Caki2 (cell line): ENCODE data around the gene ACER1. TPM values are rescaled to one million over a fixed set of nuclear protein-coding genes. Genes with fewer than 3 reads are reported as not detected.
"Not testable (repeated sequence)": the region's sequence is repeated elsewhere in the genome, so short reads cannot be mapped to it uniquely, and the experiment has no call there.

ENCODE experiments used
- DNase-seq: peaks from one replicate; pipeline ENCODE4 v3.0.0-alpha.2; 2015; ENCODE audit warnings: low read depth
- in situ Hi-C: cut with HindIII; loops from 2 replicates; pipeline ENCODE4 v1.10.0; 2016; ENCODE audit warnings: low sequenced_read_pairs, low pct_unique_long_range_greater_than_20kb, mixed read lengths
- total RNA-seq: library from RNA; depleted of rRNA; stranded (reverse); fragments of >200 nt; shearing (Covaris generic); gene quantifications from 2 replicates; pipeline ENCODE4 v1.2.3, GENCODE V29; 2014; ENCODE audit warnings: low replicate concordance

The ACER1 gene
- total RNA-seq, 1 experiment from 2014 or later = not detected

DNA sequence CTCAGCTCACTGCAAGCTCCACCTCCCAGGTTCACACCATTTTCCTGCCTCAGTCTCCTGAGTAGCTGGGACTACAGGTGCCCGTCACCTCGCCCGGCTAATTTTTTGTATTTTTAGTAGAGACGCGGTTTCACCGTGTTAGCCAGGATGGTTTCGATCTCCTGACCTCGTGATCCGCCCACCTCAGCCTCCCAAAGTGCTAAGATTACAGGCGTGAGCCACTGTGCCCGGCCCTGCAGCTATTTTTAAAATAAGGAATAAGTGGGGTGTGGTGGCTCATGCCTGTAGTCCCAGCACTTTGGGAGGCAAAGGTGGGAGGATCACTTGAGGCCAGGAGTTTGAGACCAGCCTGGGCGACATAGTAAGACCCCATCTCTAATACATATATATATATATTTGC, 27.0 kb upstream of the ACER1 start:
- DNase-seq, in situ Hi-C loops: not testable (repeated sequence)

DNA sequence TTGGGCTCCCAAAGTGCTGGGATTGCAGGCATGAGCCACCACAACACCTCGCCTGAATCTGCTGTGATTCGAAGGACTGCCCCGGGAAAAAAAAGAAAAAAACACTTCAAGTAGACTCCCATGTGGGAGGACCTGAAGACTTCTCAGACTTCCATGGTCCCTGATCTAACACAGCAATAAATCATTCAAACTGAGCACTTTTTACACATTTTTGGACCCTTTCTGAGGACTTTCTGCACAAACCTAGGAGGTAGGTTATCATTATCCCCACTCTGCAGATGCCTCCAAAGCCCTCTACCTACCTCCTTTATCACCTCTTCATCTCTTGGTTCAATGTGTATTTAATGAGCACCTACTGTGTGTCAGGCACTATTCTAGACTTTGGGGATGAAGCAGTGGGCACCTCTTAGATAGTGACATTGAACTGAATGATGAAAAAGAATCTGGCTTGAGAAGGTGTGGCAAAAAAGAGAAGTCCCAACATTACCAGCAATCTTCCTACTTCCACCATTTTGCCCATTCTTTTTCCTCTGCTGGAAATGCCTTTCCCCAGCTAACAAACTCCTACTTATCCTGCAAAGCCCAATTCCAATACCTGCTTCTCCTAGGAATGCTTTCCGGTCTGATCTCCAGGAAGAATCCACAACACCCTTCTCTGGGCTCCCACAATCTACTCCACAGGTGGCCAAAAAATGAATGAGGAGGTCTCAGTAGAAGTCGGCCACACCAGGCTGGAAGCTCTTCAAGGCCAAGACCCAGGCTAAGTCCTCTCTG, 26.3 kb upstream of the ACER1 start:
- in situ Hi-C loops = no loop called here

DNA sequence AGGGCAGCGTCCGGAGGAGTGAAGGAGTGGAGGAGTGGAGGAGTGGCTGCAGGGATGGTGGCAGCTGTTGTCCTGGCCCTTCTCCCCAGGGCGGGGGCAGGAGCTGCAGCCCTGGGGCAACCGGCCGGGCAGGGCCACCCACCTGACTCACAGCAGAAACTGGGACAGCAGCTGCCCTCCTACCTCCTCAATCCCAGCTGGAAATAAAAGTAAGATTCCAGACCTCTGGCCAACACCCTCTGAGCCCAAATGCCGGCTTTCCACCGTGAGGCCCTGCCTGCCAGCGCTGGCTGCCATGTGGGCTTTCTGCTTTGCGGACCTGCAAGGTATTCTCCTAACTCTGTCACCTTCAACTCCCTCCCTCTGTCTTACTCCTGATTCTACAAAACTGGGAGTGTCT, 24.6 kb upstream of the ACER1 start:
- in situ Hi-C loops = no loop called here
- DNase-seq = no peak

More for the DNA sequence above, 26.3 kb upstream of the ACER1 start:
- no peak for DNase-seq

DNA sequence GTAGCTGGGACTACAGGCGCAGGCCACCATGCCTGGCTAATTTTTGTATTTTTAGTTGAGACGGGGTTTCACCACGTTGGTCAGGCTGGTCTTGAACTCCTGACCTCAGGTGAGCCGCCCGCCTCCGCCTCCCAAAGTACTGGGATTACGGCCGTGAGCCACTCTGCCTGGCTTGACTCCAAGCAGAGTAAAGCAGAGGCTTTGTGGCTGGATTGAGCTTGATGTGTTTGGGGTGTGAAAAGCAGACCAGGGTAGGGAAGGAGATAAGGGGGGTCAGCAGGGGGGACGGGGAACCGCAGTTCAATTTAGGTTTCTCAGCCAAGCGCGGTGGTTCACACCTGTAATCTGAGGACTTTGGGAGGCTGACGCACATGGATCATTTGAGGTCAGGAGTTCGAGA, 23.8 kb upstream of the ACER1 start:
- DNase-seq = no peak
- in situ Hi-C loops = no loop called here

DNA sequence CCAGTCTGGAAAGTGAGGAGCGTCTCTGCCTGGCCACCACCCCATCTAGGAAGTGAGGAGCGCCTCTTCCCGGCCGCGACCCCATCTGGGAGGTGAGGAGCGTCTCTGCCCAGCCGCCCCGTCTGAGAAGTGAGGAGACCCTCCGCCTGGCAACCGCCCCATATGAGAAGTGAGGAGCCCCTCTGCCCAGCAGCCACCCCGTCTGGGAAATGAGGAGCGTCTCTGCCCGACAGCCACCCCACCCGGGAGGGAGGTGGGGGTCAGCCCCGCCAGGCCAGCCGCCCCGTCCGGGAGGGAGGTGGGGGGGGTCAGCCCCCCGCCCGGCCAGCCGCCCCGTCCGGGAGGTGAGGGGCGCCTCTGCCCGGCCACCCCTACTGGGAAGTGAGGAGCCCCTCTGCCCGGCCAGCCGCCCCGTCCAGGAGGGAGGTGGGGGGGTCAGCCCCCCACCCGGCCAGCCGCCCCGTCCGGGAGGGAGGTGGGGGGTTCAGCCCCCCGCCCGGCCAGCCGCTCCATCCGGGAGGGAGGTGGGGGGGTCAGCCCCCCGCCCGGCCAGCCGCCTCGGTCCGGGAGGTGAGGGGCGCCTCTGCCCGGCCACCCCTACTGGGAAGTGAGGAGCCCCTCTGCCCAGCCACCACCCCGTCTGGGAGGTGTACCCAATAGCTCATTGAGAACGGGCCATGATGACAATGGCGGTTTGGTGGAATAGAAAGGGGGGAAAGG, 22.1 kb upstream of the ACER1 start:
- DNase-seq, in situ Hi-C loops: not testable (repeated sequence)

DNA sequence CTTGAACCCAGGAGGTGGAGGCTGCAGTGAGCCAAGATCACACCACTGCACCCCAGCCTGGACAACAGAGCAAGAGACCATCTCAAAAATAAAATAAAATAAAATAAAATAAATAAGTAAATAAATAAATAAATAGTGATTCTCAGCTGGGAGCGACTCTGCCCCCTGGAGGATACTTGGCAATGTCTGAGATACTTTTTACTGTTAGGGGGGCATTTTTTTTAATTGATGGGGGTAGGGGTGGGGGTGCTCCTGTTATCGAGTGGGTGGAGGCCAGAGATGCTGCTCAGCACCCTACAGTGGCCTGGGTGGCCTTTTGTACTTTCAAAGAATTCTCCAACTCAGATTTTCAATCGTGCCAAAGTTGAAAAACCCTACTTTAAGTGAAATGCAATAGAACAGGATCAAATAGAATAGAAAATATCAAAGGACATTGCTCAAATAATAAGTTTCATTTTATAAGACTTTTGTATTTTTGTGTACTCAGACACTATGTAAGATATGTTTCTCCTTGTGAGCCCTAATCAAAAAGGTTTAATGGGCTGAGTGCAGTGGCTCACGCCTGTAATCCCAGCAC, 20.8 kb upstream of the ACER1 start:
- DNase-seq = no peak
- in situ Hi-C loops = no loop called here

DNA sequence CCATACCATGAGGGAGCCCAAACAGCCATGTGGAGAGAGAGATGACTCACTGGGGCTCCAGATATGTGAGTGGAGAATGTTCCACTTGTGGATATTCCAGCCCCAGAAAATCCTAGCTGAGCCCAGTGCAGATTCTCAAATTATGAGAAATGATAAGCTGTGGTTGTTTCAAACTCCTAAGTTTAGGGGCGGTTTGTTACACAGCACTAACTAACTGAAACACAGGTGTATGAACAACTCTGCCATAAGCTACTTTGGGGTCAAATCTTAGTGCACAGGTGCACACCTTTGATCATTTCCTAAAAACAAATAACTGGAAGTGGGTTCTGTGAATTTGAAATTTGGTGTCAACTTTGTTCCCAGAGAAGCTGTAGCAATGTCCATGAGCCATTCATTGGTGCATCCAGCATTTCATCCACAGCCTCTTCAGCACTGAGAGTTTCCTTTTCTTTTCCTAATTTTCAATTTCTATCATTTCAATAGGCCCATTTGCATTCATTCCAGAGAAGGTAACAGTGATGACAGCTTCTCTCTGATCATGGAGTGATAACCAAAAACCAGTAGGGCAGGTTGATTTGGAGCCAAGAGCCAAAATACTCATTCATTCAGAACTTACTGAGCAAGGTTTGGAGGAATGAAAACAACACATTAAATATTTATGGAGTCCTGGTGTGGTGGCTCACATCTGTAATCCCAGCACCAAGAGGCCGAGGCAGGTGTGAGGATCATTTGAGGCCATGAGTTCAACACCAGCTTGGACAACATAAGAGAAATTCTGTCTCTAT, 19.2 kb upstream of the ACER1 start:
- in situ Hi-C loops = no loop called here
- DNase-seq = no peak

DNA sequence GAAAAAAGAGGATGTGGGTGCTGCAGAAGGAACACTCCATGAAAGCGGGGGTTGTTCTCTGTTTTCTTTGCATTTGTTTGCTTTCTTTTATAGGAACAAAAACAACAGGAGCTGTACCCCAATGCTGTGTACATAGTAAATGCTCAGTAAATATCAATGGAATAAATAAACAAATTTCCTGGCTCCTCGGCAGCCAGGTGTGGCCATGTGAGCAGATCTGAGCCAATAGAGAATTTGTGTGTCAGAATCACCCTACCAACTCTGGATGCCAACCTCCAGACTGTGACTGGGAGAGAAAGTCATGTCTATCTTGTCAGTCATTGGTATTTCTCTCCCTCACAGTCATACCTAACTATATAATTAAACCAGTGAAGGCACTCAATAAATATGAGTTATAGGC, 17.3 kb upstream of the ACER1 start:
- no peak for DNase-seq
- in situ Hi-C loops = no loop called here

DNA sequence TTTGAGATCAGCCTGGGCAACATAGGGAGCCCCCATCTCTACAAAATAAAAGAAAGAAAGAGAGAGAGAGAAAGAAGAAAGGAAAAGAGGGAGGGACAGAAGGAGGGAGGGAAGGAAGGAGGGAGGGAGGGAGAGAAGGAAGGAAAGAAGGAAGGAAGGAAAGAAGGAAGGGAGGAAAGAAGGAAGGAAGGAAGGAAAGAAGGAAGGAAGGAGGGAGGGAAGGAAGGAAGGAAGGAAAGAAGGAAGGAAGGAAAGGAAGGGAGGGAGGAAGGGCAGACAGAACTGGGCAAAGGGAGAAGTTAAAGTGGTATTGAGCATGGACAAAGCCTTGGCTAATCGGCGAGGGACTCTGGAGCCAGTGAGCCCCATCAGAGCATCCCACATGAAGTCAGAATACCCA, 15.9 kb upstream of the ACER1 start:
- in situ Hi-C loops, DNase-seq: not testable (repeated sequence)

DNA sequence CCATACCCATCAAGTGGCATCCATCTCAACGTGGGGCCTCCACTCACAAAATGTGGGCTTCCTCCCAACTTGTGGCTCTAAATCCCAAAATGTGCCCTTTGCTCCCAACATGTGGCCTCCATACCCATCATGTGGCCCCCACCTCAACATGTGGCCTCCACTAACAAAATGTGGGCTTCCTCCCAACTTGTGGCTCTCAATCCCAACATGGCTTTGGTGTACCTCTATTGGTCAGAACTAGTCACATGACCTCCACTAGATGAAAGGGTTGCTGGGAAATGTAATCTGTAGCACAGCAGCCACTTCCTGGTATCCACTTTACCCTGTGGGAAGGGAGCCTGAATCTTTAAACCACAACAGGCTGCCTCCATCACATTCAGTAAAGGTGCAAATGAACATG, 10.1 kb upstream of the ACER1 start:
- in situ Hi-C loops = no loop called here
- DNase-seq = no peak

DNA sequence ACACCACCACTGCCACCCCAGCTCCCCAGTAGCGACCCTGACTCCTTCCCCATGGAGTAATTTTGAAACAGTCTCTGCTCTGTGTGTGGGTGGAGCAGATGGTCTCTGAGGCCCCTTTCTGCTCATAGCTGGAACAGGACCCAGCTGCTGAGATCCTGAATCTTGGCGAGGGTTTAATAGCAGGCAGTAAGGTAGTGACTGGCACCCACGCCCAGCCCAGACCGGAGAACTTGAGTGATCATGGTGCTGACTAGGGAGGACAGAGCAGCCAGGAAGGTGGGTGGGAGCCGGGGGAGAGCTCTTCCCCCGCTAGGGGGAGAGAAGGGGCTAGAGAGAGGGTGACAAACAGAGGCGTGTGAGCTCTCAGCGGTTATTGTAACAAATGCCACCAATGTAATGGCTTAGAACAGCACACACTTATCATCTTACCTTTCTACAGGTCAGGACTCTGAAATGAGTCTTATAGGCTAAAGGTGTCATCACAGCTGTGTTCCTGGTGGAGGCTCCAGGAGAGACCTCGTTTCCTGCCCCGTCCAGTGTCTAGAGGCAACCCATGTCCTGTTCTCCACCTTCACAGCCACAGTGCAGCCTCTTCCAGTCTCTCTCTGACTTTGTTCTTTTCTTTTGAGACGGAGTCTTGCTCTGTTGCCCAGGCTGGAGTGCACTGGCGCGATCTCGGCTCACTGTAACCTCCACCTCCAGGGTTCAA, 7.2 kb upstream of the ACER1 start:
- in situ Hi-C loops = no loop called here
- DNase-seq = no peak

DNA sequence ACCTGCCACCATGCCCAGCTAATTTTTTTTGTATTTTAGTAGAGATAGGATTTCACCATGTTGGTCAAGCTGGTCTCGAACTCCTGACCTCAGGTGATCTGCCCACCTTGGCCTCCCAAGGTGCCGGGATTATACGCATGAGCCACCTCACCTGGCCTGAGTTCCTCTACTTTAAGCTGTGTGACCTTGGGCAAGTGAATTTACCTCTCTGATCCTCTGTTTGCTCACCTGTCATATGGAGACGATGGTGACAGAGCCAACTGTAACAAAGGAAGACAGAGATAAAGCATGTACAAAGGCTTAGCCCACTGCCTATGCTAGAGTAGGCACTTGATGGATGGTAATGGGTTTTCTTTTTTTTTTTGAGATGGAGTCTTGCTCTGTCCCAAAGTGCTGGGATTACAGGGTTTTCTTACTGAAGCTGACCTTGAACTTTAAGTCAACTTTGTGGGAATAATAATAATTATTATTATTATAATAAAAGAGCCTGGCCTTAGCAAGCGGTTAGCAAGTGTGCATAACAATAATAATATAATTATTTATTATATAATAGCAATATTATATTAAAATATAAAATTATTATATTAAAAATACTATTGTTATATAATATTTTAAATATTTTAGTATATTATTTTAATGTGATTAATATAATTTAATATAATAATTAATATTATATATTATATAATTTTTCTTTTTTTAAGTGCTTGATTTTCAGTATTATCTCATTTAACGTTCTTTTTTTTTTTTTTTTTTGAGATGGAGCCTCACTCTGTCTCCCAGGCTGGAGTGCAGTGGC, 1.3 kb upstream of the ACER1 start:
- in situ Hi-C loops = no loop called here
- no peak for DNase-seq

DNA sequence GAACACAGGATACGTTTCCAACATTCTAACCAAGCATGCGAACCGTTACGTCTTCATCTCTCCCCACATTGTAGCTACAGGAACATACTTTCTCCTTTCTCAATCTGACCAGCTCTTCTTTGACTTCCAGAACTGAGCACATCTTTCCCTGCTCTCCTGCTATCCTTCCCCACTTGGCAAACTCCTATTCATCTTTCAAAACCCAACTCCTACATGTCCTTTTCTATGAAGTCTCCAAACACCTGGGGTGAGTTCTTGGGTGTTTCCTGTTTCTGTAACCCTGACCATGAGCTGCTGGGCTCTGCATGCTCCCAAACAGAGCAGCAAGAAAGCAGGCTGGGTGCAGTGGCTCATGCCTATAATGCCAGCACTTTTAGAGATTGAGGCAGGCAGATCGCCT, 6.6 kb downstream of the ACER1 start:
- in situ Hi-C loops = no loop called here
- DNase-seq = no peak

DNA sequence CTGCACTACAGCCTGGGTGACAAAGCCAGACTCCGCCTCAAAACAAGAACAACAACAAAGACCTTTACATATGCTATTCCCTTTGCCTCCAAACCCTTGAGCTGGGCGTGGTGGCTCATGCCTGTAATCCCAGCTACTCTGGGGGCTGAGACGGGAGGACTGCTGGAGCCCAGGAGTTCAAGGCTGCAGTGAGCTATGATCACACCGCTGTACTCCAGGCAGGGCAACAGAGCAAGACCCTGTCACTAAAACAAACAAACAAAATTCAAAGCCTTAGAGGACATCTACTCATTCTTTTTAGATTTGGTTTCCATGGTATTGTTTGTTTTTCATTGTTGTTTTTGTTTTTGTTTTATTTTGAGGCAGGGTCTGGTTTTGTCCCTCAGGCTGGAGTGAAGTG, 7.8 kb downstream of the ACER1 start:
- in situ Hi-C loops = no loop called here

DNA sequence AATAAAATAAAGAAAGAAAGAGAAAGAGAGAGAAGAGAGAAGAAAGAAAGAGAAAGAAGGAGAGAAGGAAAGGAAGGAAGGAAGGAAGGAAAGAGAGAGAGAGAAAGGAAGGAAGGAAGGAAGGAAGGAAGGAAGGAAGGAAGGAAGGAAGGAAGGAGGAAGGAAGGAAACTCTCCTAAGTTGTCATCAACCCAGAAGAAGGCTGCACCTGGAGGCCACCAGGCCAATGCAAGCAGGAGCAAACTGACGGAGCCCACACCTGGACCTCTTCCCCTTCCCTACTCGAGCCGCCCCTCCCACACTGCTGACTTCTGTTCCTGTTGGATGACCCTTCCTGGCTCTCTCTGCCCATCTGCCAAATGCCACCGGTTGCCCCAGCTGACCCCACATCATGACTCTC, 8.7 kb downstream of the ACER1 start:
- in situ Hi-C loops = no loop called here
- DNase-seq = no peak

More for the DNA sequence above, 7.8 kb downstream of the ACER1 start:
- DNase-seq = no peak

DNA sequence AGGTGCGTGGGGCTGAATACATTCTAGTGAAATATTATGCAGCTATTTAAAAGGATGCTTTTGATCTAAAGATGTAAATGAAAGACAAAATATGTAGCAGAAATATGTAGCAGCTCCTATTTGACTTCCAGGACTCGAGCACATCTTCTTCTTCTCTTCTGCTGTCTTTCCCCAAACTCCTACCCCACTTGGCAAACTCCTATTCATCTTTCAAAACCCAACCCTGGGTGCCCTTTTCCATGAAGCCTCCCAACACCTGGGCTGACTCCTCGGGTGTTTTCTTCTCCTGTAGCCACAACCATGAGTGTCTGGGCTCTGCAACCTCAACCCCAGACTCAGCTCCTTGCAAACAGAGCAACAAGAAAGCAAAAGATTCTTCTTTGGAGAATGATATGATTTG, 11.1 kb downstream of the ACER1 start:
- in situ Hi-C loops = no loop called here
- no peak for DNase-seq

DNA sequence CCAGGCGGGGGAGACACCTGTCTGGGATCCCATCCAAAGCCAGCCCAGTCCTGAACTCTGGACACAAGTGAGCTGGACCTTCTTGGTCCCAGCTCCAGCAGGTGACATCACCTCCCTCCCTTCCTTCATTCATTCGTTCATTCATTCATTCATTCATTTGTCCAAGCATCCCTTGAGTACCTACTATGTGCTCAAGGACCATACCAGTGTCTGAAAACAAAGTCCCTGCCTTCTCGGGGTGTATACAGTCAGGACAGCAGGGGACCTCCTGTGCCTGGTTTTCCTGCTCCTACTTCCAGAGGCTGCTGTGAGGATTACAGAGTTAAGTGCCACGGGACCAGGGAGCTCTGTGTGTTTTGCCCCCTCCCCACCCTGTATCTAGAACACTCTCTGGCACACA, 14.0 kb downstream of the ACER1 start:
- in situ Hi-C loops = no loop called here

More for the DNA sequence above, 14.0 kb downstream of the ACER1 start:
- no peak for DNase-seq
